HG02884 (cell line): ENCODE results near the gene CSPG4.
"Not testable (repeated sequence)": the region's sequence is repeated elsewhere in the genome, so short reads cannot be mapped to it uniquely, and the experiment has no call there.

ENCODE experiments used
- ATAC-seq: cut with Tn5 transposase; IDR thresholded peaks from one replicate; pipeline ENCODE4 v1.9.1; 2021; ENCODE audit warnings: mild to moderate bottlenecking, moderate library complexity; ENCODE audit not compliant: unreplicated experiment

Gene CSPG4, protein sequence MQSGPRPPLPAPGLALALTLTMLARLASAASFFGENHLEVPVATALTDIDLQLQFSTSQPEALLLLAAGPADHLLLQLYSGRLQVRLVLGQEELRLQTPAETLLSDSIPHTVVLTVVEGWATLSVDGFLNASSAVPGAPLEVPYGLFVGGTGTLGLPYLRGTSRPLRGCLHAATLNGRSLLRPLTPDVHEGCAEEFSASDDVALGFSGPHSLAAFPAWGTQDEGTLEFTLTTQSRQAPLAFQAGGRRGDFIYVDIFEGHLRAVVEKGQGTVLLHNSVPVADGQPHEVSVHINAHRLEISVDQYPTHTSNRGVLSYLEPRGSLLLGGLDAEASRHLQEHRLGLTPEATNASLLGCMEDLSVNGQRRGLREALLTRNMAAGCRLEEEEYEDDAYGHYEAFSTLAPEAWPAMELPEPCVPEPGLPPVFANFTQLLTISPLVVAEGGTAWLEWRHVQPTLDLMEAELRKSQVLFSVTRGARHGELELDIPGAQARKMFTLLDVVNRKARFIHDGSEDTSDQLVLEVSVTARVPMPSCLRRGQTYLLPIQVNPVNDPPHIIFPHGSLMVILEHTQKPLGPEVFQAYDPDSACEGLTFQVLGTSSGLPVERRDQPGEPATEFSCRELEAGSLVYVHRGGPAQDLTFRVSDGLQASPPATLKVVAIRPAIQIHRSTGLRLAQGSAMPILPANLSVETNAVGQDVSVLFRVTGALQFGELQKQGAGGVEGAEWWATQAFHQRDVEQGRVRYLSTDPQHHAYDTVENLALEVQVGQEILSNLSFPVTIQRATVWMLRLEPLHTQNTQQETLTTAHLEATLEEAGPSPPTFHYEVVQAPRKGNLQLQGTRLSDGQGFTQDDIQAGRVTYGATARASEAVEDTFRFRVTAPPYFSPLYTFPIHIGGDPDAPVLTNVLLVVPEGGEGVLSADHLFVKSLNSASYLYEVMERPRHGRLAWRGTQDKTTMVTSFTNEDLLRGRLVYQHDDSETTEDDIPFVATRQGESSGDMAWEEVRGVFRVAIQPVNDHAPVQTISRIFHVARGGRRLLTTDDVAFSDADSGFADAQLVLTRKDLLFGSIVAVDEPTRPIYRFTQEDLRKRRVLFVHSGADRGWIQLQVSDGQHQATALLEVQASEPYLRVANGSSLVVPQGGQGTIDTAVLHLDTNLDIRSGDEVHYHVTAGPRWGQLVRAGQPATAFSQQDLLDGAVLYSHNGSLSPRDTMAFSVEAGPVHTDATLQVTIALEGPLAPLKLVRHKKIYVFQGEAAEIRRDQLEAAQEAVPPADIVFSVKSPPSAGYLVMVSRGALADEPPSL (N-terminal part only)

DNA sequence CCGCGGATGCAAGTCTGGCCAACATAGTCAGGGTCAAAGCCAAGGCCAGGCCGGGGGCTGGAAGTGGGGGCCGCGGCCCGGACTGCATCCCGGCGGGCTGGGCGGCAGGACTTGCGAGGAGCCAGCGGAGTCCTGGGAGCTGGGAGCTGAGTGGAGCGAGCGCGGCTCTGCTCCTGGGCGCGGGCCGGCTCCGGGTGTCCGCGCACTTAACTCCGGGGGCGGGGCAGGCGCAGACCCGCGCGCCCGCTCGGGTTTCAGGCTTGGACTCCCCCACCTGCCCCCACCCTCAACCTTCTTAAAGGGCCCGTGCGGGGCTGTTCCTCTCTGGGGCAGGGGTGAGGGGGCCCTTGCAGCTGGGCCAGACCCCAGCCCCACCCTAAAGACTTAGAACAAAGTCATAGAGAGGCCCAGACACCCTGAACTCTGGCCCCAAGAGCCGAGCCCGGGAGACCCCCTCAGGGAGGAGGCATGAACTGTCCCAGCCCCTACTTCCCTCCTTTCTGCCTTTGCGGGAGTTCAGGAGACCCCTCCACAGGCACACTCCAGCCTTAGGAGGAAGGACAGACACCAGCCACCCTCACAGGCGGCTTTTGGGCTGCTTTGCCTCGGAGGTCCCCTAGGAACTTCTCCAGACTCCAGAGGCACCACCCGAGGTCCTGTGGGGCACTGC is at the start of gene CSPG4:
CSPG4 (minus strand) TSS at position 181 of the 670 bp plus-strand sequence; CDS start at position 88, 93 bp downstream.
- no peak for ATAC-seq

DNA sequence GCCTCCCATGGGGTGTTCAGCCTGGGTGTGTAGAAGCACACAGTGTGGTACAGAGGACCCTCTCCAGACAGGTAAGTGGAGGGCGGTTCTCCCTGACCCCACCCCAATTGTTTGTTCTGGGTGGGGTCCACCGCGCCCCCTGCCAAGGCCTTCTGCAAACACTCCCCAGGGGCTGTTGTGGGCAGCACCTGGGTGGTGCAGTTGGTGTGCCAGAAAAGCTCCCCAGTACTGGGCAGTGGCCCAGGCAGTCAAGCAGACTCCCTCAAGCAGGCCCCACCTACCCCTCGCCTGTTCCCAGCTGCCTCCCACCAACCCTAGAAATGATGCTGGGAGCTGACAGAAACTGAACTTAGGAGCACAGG is 49.7 kb upstream of the CSPG4 start:
- ATAC-seq, result not testable (repeated sequence)

- no peak for ATAC-seq
Observed at GRCh38 chr15:75761446-75762356, 49.1 kb upstream of the CSPG4 start.

DNA sequence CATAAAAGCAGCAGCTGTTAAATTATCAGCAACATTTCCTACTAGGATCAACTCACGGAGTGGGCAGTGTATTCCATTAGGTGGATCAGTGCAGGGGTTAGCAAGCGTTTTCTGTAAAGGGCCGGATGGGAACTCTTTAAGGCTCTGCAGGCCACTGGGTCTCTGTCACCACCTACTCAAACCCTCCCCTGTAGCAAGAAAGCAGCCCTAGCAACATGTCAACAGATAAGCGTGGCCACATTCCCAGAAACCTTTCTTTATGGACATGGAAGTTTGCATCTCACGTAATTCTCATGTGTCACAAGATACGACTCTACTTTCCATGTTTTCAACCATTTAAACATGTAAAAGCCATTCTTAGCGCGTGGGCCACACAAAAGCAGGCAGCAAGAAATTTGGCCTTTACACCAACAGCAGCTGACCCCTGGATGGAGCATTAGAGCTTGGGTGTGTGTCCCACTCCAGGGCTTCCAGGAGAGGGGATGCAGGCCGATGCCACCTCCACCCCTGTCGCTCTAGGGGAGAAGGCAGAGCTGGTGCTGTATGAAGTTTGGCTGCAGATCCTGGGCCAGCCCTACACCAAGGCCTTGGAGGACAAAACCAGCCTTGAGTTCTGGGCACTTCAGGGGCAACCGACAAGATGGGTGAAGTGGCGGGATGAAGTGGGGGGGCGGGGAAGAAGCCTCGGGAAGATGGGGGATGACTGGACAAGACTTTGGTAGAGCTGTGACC is 48.2 kb upstream of the CSPG4 start:
- ATAC-seq, result no peak

DNA sequence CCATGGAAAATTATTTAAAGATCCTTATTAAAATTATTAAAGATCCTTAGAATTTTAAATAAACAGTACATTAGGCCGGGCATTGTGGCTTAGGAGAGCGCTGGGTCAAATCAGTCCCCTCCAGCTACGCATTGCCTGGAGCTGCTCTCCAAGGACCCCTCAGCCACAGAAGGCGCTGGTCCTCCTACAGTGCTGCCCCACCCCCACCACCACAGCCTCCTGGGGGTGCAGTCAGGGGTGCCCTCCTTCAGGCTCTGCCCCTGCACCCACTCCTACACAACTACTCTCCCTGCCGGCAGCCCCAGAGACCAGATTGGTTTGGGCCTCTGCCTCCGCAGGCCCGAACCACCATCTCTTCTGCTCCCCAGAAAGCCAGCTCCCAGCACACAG is 47.5 kb upstream of the CSPG4 start:
- not testable (repeated sequence) for ATAC-seq

DNA sequence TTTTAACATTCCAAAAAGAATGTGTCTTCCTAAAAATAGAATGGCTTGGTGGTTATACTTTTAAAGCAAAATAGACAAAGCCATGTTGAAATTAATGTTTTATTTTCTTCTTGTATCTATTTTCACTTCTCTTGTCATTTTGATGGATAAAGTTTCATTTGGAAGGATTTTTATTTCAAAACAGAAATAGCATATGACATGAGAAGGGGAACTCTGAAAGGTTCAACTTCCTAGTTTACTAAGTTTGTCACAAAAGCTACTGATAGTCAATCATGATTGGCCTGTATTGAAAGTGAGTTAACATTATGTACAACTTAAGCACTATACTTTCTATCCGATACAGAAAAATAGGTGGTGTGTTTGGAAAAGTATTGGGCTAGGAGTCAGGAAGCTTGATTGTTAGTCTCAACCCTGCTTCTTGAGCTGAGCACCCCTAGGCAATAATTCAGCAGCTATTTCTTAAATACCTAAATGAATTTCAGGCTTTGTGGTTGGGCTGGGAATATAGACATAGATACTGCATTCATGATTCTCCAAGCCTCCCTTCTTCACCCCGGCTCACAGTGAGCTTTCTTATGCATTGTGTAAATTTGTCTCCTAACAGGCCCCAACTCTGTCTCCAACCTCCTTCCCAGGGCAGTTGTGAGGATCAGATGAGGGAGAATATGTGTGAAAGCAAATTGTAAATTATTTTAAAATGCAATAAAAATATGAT is 46.9 kb upstream of the CSPG4 start:
- no peak for ATAC-seq

- peak; percentile 65 for ATAC-seq
Observed at GRCh38 chr15:75758071-75758872, 45.6 kb upstream of the CSPG4 start.

DNA sequence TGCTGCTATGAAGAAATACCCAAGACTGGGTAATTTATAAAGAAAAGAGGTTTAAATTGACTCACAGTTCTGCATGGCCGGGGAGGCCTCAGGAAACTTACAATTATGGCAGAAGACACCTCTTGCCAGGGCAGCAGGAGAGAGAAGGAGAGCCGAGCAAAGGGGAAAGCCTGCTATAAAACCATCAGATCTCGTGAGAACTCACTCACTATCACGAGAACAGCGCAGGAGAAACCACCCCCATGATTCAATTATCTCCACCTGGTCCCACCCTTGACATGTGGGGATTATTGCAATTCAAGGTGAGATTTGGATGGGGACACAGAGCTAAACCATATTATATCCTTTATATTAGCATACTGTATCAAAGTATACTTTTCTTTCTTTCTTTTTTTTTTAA is 42.2 kb upstream of the CSPG4 start:
- ATAC-seq, result not testable (repeated sequence)

DNA sequence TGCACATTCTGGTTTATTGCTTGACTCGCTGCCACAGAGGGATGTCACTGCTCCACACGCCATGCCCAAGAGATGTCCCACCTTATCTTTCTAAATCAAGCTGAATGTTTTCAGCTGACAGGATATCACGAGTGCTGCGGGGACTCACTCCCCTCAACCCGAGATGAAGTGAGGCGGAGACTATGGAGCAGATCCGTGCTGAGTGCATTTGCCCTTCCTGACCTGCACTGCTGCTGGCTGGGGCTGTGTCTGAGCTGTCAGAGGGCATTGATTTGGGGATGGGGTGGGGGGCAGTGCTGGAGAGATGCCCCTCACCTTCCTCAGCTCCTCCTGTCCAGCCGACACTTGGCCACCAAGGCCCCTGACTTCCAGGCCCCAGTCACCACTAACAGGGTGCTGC is 40.5 kb upstream of the CSPG4 start:
- ATAC-seq, result no peak

- ATAC-seq, result no peak
Observed at GRCh38 chr15:75751891-75752290, 39.2 kb upstream of the CSPG4 start.

- no peak for ATAC-seq
Observed at GRCh38 chr15:75751116-75751875, 38.6 kb upstream of the CSPG4 start.

- no peak for ATAC-seq
Observed at GRCh38 chr15:75750261-75751050, 37.8 kb upstream of the CSPG4 start.

DNA sequence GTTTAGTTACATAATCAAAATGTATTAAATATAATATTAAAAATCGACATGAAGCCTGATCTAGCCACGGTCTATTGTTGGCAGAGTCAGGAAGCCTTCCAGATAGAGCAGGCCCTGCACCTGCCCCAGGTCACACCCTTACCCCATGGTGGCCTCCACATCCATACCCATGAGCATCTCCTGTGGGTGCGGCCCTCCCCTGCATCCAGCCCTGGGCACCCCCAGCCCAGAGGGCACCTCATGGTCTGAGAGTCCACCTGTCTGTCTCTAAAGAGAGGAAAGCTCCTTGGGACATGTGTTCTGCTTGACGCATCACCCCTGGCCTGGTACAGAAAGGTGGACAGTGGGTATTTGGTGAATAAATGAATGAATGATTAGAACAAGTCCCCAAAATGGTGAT is 37.2 kb upstream of the CSPG4 start:
- ATAC-seq, result no peak

DNA sequence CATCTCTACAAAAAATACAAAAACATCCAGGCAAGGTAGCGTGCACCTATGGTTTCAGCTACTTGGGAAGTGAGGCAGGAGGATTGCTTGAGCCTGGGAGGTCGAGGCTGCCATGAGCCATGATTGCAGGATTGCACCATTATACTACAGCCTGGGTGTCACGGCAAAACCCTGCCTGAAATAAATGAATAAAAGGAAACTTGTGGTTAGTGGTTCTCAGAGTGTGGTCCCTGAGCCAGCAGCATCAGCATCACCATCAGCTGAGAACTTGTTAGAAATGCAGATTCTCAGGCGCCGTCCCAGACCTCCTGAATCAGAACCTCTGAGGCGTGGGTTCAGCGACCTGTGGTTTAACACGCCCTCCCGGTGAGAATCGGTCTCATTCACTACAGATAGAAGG is 36.2 kb upstream of the CSPG4 start:
- not testable (repeated sequence) for ATAC-seq

- not testable (repeated sequence) for ATAC-seq
Observed at GRCh38 chr15:75747121-75747520, 34.5 kb upstream of the CSPG4 start.

- no peak for ATAC-seq
Observed at GRCh38 chr15:75745305-75745704, 32.7 kb upstream of the CSPG4 start.
